T follicular helper cell (primary cell): Measurements from ENCODE around the gene THOC2.
"Not testable (repeated sequence)": the region's sequence is repeated elsewhere in the genome, so short reads cannot be mapped to it uniquely, and the experiment has no call there.

ENCODE experiments used
- DNase-seq: peaks from one replicate; pipeline ENCODE4 v3.0.0-alpha.2; 2020; ENCODE audit warnings: low read depth
- total RNA-seq, 2 experiments: gene quantifications; one replicate each; lab custom pipeline; 2026; lab: John Stamatoyannopoulos, UW

Gene THOC2
- total RNA-seq: 162 to 170 reads per million in 2 experiments

- DNase-seq: peak; percentile 66
Measured at GRCh38 chrX:123732670-123733363, at the start of gene THOC2. Gene THOC2, minus strand, starts transcription at chrX:123733052. Its CDS starts 30 bp downstream, at chrX:123733022.

GRCh38 chrX:123781786-123782185, 48.9 kb upstream of the THOC2 start:
- not testable (repeated sequence) for DNase-seq

GRCh38 chrX:123779908-123780396, 47.1 kb upstream of the THOC2 start:
- no peak for DNase-seq

- no peak for DNase-seq
Measured at GRCh38 chrX:123773258-123773988, 40.6 kb upstream of the THOC2 start.

GRCh38 chrX:123771449-123772064, 38.7 kb upstream of the THOC2 start:
- DNase-seq: no peak

GRCh38 chrX:123764967-123765871, 32.4 kb upstream of the THOC2 start:
- DNase-seq: peak; percentile 34

- DNase-seq: not testable (repeated sequence)
Measured at GRCh38 chrX:123759849-123760248, 27.0 kb upstream of the THOC2 start.

GRCh38 chrX:123757794-123758193, 24.9 kb upstream of the THOC2 start:
- not testable (repeated sequence) for DNase-seq

- no peak for DNase-seq
Measured at GRCh38 chrX:123756320-123756719, 23.5 kb upstream of the THOC2 start.

- DNase-seq: no peak
Measured at GRCh38 chrX:123755107-123755506, 22.3 kb upstream of the THOC2 start.

GRCh38 chrX:123753656-123754350, 21.0 kb upstream of the THOC2 start:
- no peak for DNase-seq

GRCh38 chrX:123749643-123750042, 16.8 kb upstream of the THOC2 start:
- DNase-seq: no peak

GRCh38 chrX:123745511-123745910, 12.7 kb upstream of the THOC2 start:
- no peak for DNase-seq

- DNase-seq: no peak
Measured at GRCh38 chrX:123743312-123743711, 10.5 kb upstream of the THOC2 start.

GRCh38 chrX:123742440-123742839, 9.6 kb upstream of the THOC2 start:
- no peak for DNase-seq

- DNase-seq: no peak
Measured at GRCh38 chrX:123740536-123740935, 7.7 kb upstream of the THOC2 start.

GRCh38 chrX:123740006-123740405, 7.2 kb upstream of the THOC2 start:
- DNase-seq: no peak

GRCh38 chrX:123739474-123739873, 6.6 kb upstream of the THOC2 start:
- no peak for DNase-seq

GRCh38 chrX:123738378-123738940, 5.6 kb upstream of the THOC2 start:
- DNase-seq: no peak

GRCh38 chrX:123736333-123736921, 3.6 kb upstream of the THOC2 start:
- DNase-seq: no peak
